Dedifferentiated amniotic fluid mesenchymal stem cell (primary cell): ENCODE results near the gene NDUFAB1.
A peak's percentile ranks its signal among the peaks of the same experiment; 100 is the strongest.
"Not testable (repeated sequence)": the region's sequence is repeated elsewhere in the genome, so short reads cannot be mapped to it uniquely, and the experiment has no call there.

Source experiments
- DNase-seq: peaks from one replicate; pipeline ENCODE4 v3.0.0-alpha.2; 2016; ENCODE audit errors: extremely low spot score

Gene NDUFAB1

DNA sequence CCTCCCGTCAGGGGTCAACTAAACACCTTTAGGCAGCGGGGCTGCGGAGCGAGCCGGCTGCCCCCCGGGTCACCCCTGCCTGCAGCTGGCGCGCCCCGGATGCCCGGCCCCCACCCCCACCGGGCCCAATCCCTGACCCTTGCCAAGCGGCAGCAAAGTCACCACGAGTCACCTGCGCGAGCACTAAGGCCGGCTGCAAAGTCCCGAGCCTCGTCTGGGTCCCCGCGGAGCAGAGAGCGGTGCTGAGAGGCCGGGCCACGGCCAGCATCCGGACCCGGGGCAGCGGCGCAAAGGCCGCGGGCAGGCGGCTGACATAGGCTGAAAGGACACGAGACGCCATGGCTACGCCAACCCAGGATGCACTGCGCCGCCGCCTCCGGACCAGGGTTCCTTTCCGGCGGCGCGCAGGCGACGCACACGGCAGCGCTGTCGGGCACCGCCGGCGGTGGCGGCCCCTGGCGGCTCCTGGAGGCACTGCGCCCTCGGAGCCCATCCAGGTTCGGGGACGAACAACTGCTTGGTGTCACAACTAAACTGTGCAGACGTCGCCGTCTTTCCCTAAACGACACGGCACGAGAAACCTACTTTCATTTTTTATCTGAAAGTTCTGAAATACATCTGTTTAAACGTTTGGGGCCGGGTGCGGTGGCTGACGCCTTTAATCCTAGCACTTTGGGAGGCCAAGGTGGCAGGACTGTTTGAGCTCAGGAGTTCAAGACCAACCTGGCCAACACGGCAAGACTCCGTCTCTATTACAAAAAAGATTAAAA, at the start of gene NDUFAB1:
NDUFAB1 (minus strand) TSS at position 366 of the 770 bp plus-strand sequence; CDS start at position 340, 26 bp downstream.
- DNase-seq, result peak; percentile 88

GRCh38 chr16:23642246-23642774, 46.2 kb upstream of the NDUFAB1 start:
- no peak for DNase-seq

- peak; percentile 96 for DNase-seq
Measured at GRCh38 chr16:23640931-23641765, 45.0 kb upstream of the NDUFAB1 start, which contains the start of the genes DCTN5 and PALB2. TSS of gene DCTN5 (plus strand) at chr16:23641466. CDS start at chr16:23641543, 77 bp downstream. TSS of gene PALB2 (minus strand) at chr16:23641310. CDS start at chr16:23641157, 153 bp downstream.

DNA sequence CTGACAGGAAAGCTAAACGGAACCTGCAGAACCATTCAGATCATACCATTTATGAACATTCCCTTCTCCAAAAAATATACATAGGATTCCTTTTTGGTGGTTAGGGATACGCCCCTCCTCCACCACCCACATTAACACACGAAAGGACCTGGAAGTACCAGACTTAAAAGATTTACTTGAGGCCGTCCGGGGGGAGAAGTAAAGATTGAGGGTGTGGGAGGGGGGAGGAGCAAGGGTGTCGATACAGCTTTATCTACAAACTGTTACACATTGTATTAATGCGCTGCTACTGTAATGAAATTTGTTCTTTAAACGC, 44.5 kb upstream of the NDUFAB1 start:
- DNase-seq, result no peak

GRCh38 chr16:23635958-23636357, 39.8 kb upstream of the NDUFAB1 start:
- no peak for DNase-seq

DNA sequence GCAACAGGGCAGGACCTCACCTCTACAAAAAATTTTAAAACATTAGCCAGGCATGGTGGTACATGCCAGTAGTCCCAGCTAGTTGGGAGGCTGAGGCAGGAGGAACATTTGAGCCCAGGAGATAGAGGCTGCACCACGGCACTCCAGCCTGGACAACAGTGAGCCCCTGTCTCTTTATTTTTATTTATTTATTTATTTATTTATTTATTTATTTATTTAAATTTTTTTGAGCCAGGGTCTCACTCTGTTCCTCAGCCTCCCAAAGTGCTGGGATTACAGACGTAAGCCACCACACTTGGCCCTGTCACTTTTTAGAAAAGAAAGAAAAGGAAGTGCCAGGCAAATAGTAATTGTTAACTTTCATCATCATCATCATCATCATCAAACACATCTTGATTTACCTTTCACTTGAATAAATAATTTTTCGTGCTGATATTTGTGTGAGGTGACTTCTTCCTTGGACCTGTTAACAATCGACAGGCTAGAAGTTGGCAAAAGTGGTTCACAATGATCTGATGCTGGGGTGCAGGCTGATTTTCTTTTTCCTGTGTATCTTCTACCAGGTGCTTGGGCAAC, 38.4 kb upstream of the NDUFAB1 start:
- DNase-seq, result no peak

GRCh38 chr16:23631874-23632273, 35.8 kb upstream of the NDUFAB1 start:
- DNase-seq, result not testable (repeated sequence)

DNA sequence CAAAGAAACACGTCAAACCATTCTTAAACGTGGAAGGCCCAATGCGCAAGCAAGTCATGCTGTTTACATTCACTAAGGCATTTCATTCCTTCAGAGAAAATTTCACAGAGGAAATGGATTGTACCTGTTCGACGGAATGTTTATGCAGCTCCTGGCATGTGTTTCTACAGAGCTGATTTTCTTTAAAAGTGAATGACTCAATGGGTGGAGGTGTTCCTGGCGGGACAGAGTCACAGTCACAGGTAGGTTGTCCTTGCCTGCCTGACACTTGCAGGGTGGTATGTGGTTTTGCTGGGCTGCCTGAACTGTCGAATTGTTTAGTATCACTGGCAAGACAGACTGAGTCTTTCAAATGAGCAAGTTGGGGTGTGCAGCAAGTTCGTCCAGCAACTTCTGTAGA, 33.4 kb upstream of the NDUFAB1 start:
- DNase-seq, result no peak

DNA sequence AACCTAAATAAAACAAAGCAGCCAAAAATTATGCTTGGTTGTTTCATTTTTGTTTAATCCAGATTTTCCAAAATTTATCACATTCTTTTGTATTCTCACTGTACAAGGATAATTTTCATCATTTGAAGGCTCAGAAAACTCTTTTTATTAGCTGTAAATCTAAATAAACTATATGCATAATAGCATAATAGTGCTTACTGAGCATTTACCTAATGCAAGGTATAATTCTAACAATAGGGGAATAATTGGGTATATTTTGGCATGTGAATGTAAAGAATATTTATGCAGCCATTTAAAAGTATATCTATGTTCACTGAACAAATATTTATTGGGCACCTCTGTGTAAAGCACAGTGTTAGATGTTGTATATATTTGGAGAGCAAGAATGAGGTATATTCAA, 28.0 kb upstream of the NDUFAB1 start:
- no peak for DNase-seq

DNA sequence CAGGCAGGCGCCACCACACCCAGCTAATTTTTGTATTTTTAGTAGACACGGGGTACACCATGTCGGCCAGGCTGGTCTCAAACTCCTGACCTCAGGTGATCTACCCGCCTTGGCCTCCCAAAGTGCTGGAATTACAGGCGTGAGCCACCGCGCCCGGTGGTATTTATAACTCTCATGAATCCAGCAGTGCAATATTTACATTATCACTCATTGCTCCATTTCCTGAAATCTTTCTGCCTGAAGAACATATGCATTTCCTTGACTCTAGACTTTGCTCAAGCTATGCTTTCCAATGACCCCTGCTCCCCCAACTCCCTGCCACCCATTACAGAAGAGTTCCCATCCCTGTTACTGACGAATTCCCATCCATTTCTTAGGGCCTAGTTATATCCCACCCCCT, 19.7 kb upstream of the NDUFAB1 start:
- DNase-seq, result no peak

GRCh38 chr16:23611936-23612335, 15.8 kb upstream of the NDUFAB1 start:
- no peak for DNase-seq

DNA sequence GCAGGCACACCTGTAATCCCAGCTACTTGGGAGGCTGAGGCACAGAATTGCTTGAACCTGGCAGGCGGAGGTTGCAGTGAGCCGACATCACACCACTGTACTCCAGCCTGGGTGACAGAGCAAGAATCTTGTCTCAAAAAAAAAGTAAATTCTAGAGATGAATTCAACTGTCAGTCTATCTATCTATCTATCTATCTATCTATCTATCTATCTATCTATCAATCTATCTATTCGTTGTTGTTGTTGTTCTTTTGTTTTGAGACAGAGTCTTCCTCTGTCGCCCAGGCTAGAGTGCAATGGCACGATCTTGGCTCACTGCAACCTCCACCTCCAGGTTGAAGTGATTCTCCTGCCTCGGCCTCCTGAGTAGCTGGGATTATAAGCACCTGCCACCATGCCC, 14.8 kb upstream of the NDUFAB1 start:
- not testable (repeated sequence) for DNase-seq

GRCh38 chr16:23609929-23610328, 13.8 kb upstream of the NDUFAB1 start:
- DNase-seq, result no peak

- DNase-seq, result no peak
Measured at GRCh38 chr16:23608194-23608593, 12.1 kb upstream of the NDUFAB1 start.

DNA sequence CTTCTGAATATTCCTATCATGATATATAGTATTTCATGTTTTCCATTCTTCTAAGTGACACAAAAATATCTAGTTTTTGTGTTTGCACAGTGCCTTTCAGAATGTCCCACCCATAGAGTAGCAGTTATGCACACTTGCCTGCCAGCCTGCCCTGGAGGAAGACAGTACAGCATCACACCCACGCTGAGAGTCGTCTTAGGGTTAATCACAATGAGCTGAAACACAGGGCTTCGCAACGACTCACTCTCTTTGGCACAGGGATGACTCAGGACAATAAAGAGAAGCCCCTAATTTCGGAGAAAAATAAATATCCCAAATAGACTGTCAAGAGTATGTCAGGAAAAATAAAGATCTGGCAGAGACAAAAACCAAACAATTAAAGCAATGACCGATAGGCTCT, 11.6 kb upstream of the NDUFAB1 start:
- DNase-seq, result no peak

GRCh38 chr16:23597003-23597756, 1.1 kb upstream of the NDUFAB1 start:
- no peak for DNase-seq

- DNase-seq, result no peak
Measured at GRCh38 chr16:23595246-23595950, 718 bp downstream of the NDUFAB1 start.

- no peak for DNase-seq
Measured at GRCh38 chr16:23594186-23594585, 1.9 kb downstream of the NDUFAB1 start.

DNA sequence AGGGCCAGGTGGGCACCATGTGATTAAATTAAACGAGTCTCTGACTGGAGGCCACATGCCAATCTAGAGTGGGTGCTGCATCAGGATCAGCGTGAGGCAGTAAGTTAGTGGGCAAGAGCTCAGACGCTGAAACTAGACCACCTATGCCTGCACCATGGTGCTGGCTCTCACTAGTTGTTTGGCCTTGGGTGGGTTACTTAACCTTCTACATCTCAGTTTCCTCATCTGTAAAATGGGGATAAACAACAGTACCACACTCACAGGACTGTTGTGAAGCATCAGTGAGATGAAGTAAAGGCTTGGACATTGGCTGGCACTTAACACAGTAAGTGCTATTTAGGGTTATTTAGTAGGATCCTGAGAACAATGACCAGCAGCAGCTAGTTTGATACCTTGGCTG, 5.9 kb downstream of the NDUFAB1 start:
- DNase-seq, result no peak

DNA sequence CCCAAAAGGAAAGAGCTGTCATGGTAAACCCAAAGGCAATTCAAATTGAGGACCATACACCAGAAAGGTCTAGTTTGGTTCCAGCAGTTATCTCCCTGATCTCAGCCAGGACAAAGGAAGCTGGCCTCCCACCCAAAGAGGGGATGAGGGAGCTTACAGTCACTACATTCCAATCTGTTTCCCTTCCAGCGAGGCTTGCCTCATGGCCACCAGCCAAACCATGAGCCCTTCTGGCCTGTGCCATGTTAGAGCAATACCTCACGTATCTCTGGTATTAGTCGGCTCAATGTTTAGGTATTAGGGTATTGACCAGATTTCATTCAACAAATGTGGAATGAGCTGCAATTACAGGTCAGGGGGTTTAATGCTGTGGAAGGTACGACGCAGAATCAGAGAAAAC, 8.4 kb downstream of the NDUFAB1 start:
- no peak for DNase-seq
